Esophagus muscularis mucosa (tissue), 4 donors: Measurements from ENCODE around the gene ATP13A5. TPM values are rescaled to one million over a fixed set of nuclear protein-coding genes. Genes with fewer than 3 reads are reported as not detected.

Experiments
- DNase-seq: peaks from one replicate; pipeline ENCODE4 v3.0.0-alpha.2; 2017; ENCODE audit errors: extremely low spot score
- H3K27ac ChIP-seq, 4 donors: fragments of 200-600 bp; sonication (generic); replicated peaks in 1 of 4; 1 replicate in 3 of 4; 2 replicates in 1 of 4; pipeline ENCODE4 v1.5.1; 2016 to 2019; ENCODE audit warnings: mild to moderate bottlenecking in 1 of 4
- H3K27me3 ChIP-seq, 4 donors: fragments of 200-600 bp; sonication (generic); one replicate each; pipeline versions ENCODE4 v1.5.1 to v1.6.0; 2016 to 2019
- H3K36me3 ChIP-seq, 4 donors: fragments of 200-600 bp; sonication (generic); one replicate each; pipeline ENCODE4 v1.5.1; 2016 to 2019
- H3K4me1 ChIP-seq, 4 donors: fragments of 200-600 bp; sonication (generic); one replicate each; pipeline ENCODE4 v1.5.1; 2016 to 2019
- H3K4me3 ChIP-seq, 4 donors: fragments of 200-600 bp; sonication (generic); 1 replicate in 2 of 4; 2 replicates in 2 of 4; pipeline ENCODE4 v1.5.1; 2016 to 2019; ENCODE audit warnings: mild to moderate bottlenecking in 4 of 4, moderate library complexity in 1 of 4
- H3K9me3 ChIP-seq, 4 donors: fragments of 200-600 bp; sonication (generic); 1 replicate in 3 of 4; 2 replicates in 1 of 4; pipeline ENCODE4 v1.5.1; 2016 to 2019
- CTCF ChIP-seq, 3 experiments: fragments of 200-600 bp in 2 of 3; fragments of 450-650 bp in 1 of 3; sonication (generic) in 2 of 3; IDR thresholded peaks; one replicate each; pipeline ENCODE4 v1.5.1; 2017 to 2019; ENCODE audit warnings: antibody characterized with exemption in 3 of 3, mild to moderate bottlenecking in 2 of 3, moderate library complexity in 1 of 3
- EP300 ChIP-seq: sonication (generic); formaldehyde crosslinking; IDR thresholded peaks from one replicate; pipeline ENCODE4 v1.6.1; 2017; ENCODE audit warnings: antibody characterized with exemption
- POLR2A ChIP-seq: fragments of 450-650 bp; IDR thresholded peaks from one replicate; pipeline ENCODE4 v1.6.1; 2017; ENCODE audit warnings: antibody characterized with exemption, moderate library complexity, mild to moderate bottlenecking, low read depth
- POLR2AphosphoS5 ChIP-seq, 2 donors: sonication (generic); formaldehyde crosslinking; IDR thresholded peaks; one replicate each; pipeline ENCODE4 v1.6.1; 2017; ENCODE audit warnings: antibody characterized with exemption in 2 of 2
- WGBS: methylation state at CpG from one replicate; pipeline ENCODE4 v1.1.5; 2018; 5-methylcytosine and 5-hydroxymethylcytosine counted together
- intact Hi-C: fragments of 100-400 bp; cut with DNase I; formaldehyde crosslinking; loops from one replicate; pipeline ENCODE4 v1.15.1; 2023
- total RNA-seq, 4 donors: library from RNA; depleted of rRNA; stranded (reverse); fragments of >200 nt; gene quantifications; one replicate each; pipeline versions ENCODE4 v1.1.0 to v1.2.1, GENCODE V29; 2016

Gene ATP13A5
- total RNA-seq, 4 donors from 2014 or later, result not detected

DNA sequence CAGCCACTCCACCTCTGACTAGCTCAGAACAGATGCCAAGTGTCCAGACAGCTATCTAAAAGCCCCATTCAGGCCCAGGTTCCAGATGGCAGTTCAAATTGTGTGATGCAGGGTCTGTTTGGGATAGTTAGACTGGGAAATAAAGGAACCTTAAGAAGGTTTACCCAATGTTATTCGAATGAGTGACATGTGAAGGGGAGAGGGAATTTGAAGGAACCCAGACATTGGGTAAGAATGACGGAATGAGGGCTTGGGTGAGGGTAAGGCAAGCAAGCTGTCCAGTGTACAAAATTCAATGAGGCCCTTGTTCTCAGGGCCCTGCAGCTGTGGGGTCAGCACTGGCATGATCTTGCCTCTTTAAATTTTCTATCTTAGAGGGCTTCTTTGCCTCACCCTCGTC lies 34.1 kb downstream of the ATP13A5 start:
- intact Hi-C loops, result no loop called here
- H3K9me3 ChIP-seq, result no peaks in the 10 kb centered on the region
- no peaks in the 10 kb centered on the region for H3K27me3 ChIP-seq
- 49% methylated on average over 3 of the region's 3 CpGs for WGBS
- no peaks in the 10 kb centered on the region for H3K36me3 ChIP-seq
- H3K27ac ChIP-seq, result no peak overlapping the region
- H3K4me1 ChIP-seq, result peaks cover 0 to 15% (median 6%) of the 10 kb centered on the region in 4 donors
- no peak overlapping the region for H3K4me3 ChIP-seq
- DNase-seq, result no peak
- TF ChIP-seq POLR2AphosphoS5 (IDR thresholded peaks at IDR 0.05) (no peak), CTCF (IDR thresholded peaks at IDR 0.05) (no peak), POLR2A (no peak), EP300 (no peak)

- H3K4me3 ChIP-seq, result no peak overlapping the region
- no peak for DNase-seq
- 84% methylated on average over 4 of the region's 4 CpGs for WGBS
- no peak overlapping the region for H3K27ac ChIP-seq
- no peaks in the 10 kb centered on the region for H3K36me3 ChIP-seq
- no peaks in the 10 kb centered on the region for H3K9me3 ChIP-seq
- TF ChIP-seq CTCF (IDR thresholded peaks at IDR 0.05), result no peak
- no peaks in the 10 kb centered on the region for H3K27me3 ChIP-seq
- intact Hi-C loops, result no loop called here
- peaks cover 0 to 15% (median 6%) of the 10 kb centered on the region in 4 donors for H3K4me1 ChIP-seq
Observed at GRCh38 chr3:193343726-193344222, 34.8 kb downstream of the ATP13A5 start.

GRCh38 chr3:193342551-193342950 lies 36.0 kb downstream of the ATP13A5 start:
- no peaks in the 10 kb centered on the region for H3K36me3 ChIP-seq
- DNase-seq, result no peak
- intact Hi-C loops, result no loop called here
- no peaks in the 10 kb centered on the region for H3K27me3 ChIP-seq
- H3K4me3 ChIP-seq, result no peak overlapping the region
- 39% methylated on average over 2 of the region's 2 CpGs for WGBS
- H3K4me1 ChIP-seq, result peaks cover 0 to 15% (median 6%) of the 10 kb centered on the region in 4 donors
- no peak for TF ChIP-seq POLR2AphosphoS5 (IDR thresholded peaks at IDR 0.05)
- H3K27ac ChIP-seq, result no peak overlapping the region
- H3K9me3 ChIP-seq, result no peaks in the 10 kb centered on the region

GRCh38 chr3:193335031-193335430 lies 43.5 kb downstream of the ATP13A5 start:
- no peak overlapping the region for H3K27ac ChIP-seq
- intact Hi-C loops, result no loop called here
- no peaks in the 10 kb centered on the region for H3K36me3 ChIP-seq
- no peak overlapping the region for H3K4me3 ChIP-seq
- no peak for TF ChIP-seq CTCF (IDR thresholded peaks at IDR 0.05)
- TF ChIP-seq POLR2AphosphoS5 (IDR thresholded peaks at IDR 0.05), result no peak
- no peak for TF ChIP-seq EP300
- no peak for TF ChIP-seq POLR2A
- WGBS, result 92% methylated on average over 1 of the region's 1 CpG
- no peaks in the 10 kb centered on the region for H3K4me1 ChIP-seq
- DNase-seq, result no peak
- H3K9me3 ChIP-seq, result no peaks in the 10 kb centered on the region
- H3K27me3 ChIP-seq, result no peaks in the 10 kb centered on the region

DNA sequence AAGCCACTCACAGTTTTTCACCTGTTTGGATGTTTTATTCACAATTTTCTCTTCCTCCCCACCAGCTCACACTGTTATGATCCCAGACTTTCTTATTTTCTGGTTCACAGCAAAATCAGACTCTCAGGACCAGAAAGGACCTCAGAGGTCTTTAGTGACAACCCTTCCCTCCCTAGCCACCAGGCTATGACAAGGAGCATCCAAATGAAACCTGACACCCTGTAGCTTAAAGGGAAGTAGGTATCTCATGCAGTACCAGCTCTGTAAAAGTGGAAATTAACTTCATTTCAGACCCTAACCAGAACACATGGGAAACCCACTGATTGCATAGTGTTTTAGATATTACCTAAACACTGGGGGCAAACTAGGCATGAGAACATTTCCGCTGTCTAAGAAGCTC lies 45.3 kb downstream of the ATP13A5 start:
- no peaks in the 10 kb centered on the region for H3K27me3 ChIP-seq
- WGBS, result 89% methylated on average over 1 of the region's 1 CpG
- TF ChIP-seq POLR2AphosphoS5 (IDR thresholded peaks at IDR 0.05) (no peak), POLR2A (no peak), CTCF (IDR thresholded peaks at IDR 0.05) (no peak), EP300 (no peak)
- no peak overlapping the region for H3K4me3 ChIP-seq
- H3K4me1 ChIP-seq, result no peaks in the 10 kb centered on the region
- no peak for DNase-seq
- H3K36me3 ChIP-seq, result no peaks in the 10 kb centered on the region
- H3K9me3 ChIP-seq, result no peaks in the 10 kb centered on the region
- no peak overlapping the region for H3K27ac ChIP-seq
- intact Hi-C loops, result no loop called here
